Stomach (tissue), 9 donors: Measurements from ENCODE around the gene RERG. TPM values are rescaled to one million over a fixed set of nuclear protein-coding genes. Genes with fewer than 3 reads are reported as not detected.
A peak's percentile ranks its signal among the peaks of the same experiment; 100 is the strongest.

Source experiments
- DNase-seq, 2 donors: peaks; one replicate each; pipeline versions ENCODE4 v3.0.0 to v3.0.0-alpha.2; 2013 to 2019
- H3K27ac ChIP-seq, 5 donors: fragments of 200-600 bp in 4 of 5; sonication (generic) in 4 of 5; one replicate each; pipeline ENCODE4 v1.5.1; 2013 to 2019; ENCODE audit warnings: mild to moderate bottlenecking in 1 of 5, moderate library complexity in 1 of 5
- H3K27me3 ChIP-seq, 3 donors: fragments of 200-600 bp; sonication (generic); one replicate each; pipeline ENCODE4 v1.5.1; 2017 to 2019; ENCODE audit warnings: mixed run types in 1 of 3
- H3K36me3 ChIP-seq, 4 donors: fragments of 200-600 bp; sonication (generic); 1 replicate in 3 of 4; 2 replicates in 1 of 4; pipeline ENCODE4 v1.5.1; 2016 to 2019
- H3K4me1 ChIP-seq, 4 donors: fragments of 200-600 bp; sonication (generic); one replicate each; pipeline ENCODE4 v1.5.1; 2016 to 2019
- H3K4me3 ChIP-seq, 4 donors: fragments of 200-600 bp; sonication (generic) in 3 of 4; one replicate each; pipeline ENCODE4 v1.5.1; 2016 to 2019; ENCODE audit warnings: mild to moderate bottlenecking in 1 of 4
- H3K9me3 ChIP-seq, 4 donors: fragments of 200-600 bp; sonication (generic); one replicate each; pipeline ENCODE4 v1.5.1; 2016 to 2019
- CTCF ChIP-seq, 7 experiments: fragments of 450-650 bp in 4 of 7; fragments of 200-600 bp in 3 of 7; sonication (generic) in 3 of 7; IDR thresholded peaks; one replicate each; pipeline ENCODE4 v1.5.1; 2016 to 2019; ENCODE audit warnings: antibody characterized with exemption in 7 of 7, control low read depth in 2 of 7, mild to moderate bottlenecking in 1 of 7
- EP300 ChIP-seq: sonication (generic); formaldehyde crosslinking; IDR thresholded peaks from one replicate; pipeline ENCODE4 v1.6.1; 2017; ENCODE audit warnings: antibody characterized with exemption
- POLR2A ChIP-seq, 4 donors: fragments of 450-650 bp; IDR thresholded peaks; one replicate each; pipeline ENCODE4 v1.6.1; 2016; ENCODE audit warnings: antibody characterized with exemption in 4 of 4, control low read depth in 2 of 4, mild to moderate bottlenecking in 1 of 4, moderate library complexity in 1 of 4
- POLR2AphosphoS5 ChIP-seq, 3 donors: sonication (generic); formaldehyde crosslinking; IDR thresholded peaks; one replicate each; pipeline ENCODE4 v1.6.1; 2016; ENCODE audit warnings: antibody characterized with exemption in 3 of 3
- WGBS, 5 donors: extraction: QIAGEN DNeasy Blood & Tissue Kit in 3 of 5; methylation state at CpG; one replicate each; pipeline versions ENCODE4 v1.1.5 to v1.1.7; 2013 to 2018; 5-methylcytosine and 5-hydroxymethylcytosine counted together
- intact Hi-C: fragments of 100-400 bp; cut with DNase I; formaldehyde crosslinking; loops from one replicate; pipeline ENCODE4 v1.15.1; 2023; ENCODE audit warnings: low total_unique reads
- polyA plus RNA-seq, 3 donors: library from polyadenylated mRNA; stranded (reverse); fragments of 200-250 nt; gene quantifications; one replicate each; pipeline ENCODE4 v1.2.3, GENCODE V29; 2013
- total RNA-seq, 5 donors: library from RNA; depleted of rRNA; stranded (reverse); fragments of >200 nt; gene quantifications; one replicate each; pipeline versions ENCODE4 v1.1.0 to v1.2.3, GENCODE V29; 2014 to 2016
- donor health status: healthy with polysubstance abuse.
- donor health status: Bipolar disorder and iron deficiency.
- donor health status: healthy.

The RERG gene
- total and polyA plus RNA-seq, 8 donors: 3.1 to 48.7 (median 20.3) TPM; not detected in 1

GRCh38 chr12:15146585-15146984, 74.6 kb downstream of the RERG start:
- H3K9me3 ChIP-seq: no peaks in the 10 kb centered on the region
- DNase-seq: peak in 1 of 2 donors; percentile 77
- H3K27me3 ChIP-seq: no peaks in the 10 kb centered on the region
- no peak overlapping the region for H3K4me3 ChIP-seq
- peaks cover 0 to 44% (median 26%) of the 10 kb centered on the region in 4 donors for H3K4me1 ChIP-seq
- peak overlapping the region in 3 of 5 donors; percentile 30 to 63 (median 39) for H3K27ac ChIP-seq
- no peaks in the 10 kb centered on the region for H3K36me3 ChIP-seq
- TF ChIP-seq POLR2AphosphoS5 (IDR thresholded peaks at IDR 0.05): peak in 1 of 3 donors; percentile 67
- TF ChIP-seq POLR2A (IDR thresholded peaks at IDR 0.05): no peak
- TF ChIP-seq EP300: no peak
- TF ChIP-seq CTCF (IDR thresholded peaks at IDR 0.05): no peak
- WGBS, 5 donors: 14 to 31% (median 21%) methylated on average over 3 of the region's 3 CpGs
- intact Hi-C loops: no loop called here

GRCh38 chr12:15143467-15143866, 77.8 kb downstream of the RERG start:
- no peak overlapping the region for H3K27ac ChIP-seq
- no peaks in the 10 kb centered on the region for H3K9me3 ChIP-seq
- H3K4me1 ChIP-seq: peaks cover 0 to 31% (median 19%) of the 10 kb centered on the region in 4 donors
- intact Hi-C loops: no loop called here
- DNase-seq: no peak
- H3K4me3 ChIP-seq: no peak overlapping the region
- no peaks in the 10 kb centered on the region for H3K27me3 ChIP-seq
- no peaks in the 10 kb centered on the region for H3K36me3 ChIP-seq
- no peak for TF ChIP-seq POLR2A (IDR thresholded peaks at IDR 0.05)
- no peak for TF ChIP-seq EP300

GRCh38 chr12:15142711-15143110, 78.5 kb downstream of the RERG start:
- H3K4me3 ChIP-seq: no peak overlapping the region
- no peak overlapping the region for H3K27ac ChIP-seq
- DNase-seq: no peak
- WGBS, 5 donors: 90 to 98% (median 93%) methylated on average over 2 of the region's 2 CpGs
- TF ChIP-seq EP300 (no peak), CTCF (IDR thresholded peaks at IDR 0.05) (no peak), POLR2AphosphoS5 (IDR thresholded peaks at IDR 0.05) (no peak), POLR2A (IDR thresholded peaks at IDR 0.05) (no peak)
- intact Hi-C loops: no loop called here
- H3K27me3 ChIP-seq: no peaks in the 10 kb centered on the region
- peaks cover 0 to 27% (median 16%) of the 10 kb centered on the region in 4 donors for H3K4me1 ChIP-seq
- H3K9me3 ChIP-seq: no peaks in the 10 kb centered on the region
- no peaks in the 10 kb centered on the region for H3K36me3 ChIP-seq

- DNase-seq: no peak
- Histone ChIP-seq H3K27me3 (no peaks in the 10 kb centered on the region), H3K4me3 (no peak overlapping the region), H3K36me3 (no peaks in the 10 kb centered on the region), H3K4me1 (no peaks in the 10 kb centered on the region), H3K9me3 (no peaks in the 10 kb centered on the region), H3K27ac (no peak overlapping the region)
- no peak for TF ChIP-seq EP300
- TF ChIP-seq CTCF (IDR thresholded peaks at IDR 0.05): no peak
- TF ChIP-seq POLR2A (IDR thresholded peaks at IDR 0.05): no peak
- no peak for TF ChIP-seq POLR2AphosphoS5 (IDR thresholded peaks at IDR 0.05)
- intact Hi-C loops: no loop called here
- 61 to 69% (median 63%) methylated on average over 3 of the region's 3 CpGs for WGBS, 5 donors
Measured at GRCh38 chr12:15131431-15131830, 89.8 kb downstream of the RERG start.

GRCh38 chr12:15130541-15130940, 90.7 kb downstream of the RERG start:
- intact Hi-C loops: no loop called here
- TF ChIP-seq EP300 (no peak), POLR2A (IDR thresholded peaks at IDR 0.05) (no peak), POLR2AphosphoS5 (IDR thresholded peaks at IDR 0.05) (no peak), CTCF (IDR thresholded peaks at IDR 0.05) (no peak)

More at GRCh38 chr12:15130541-15130940, 90.7 kb downstream of the RERG start:
- no peak overlapping the region for H3K27ac ChIP-seq
- H3K4me1 ChIP-seq: no peaks in the 10 kb centered on the region
- no peaks in the 10 kb centered on the region for H3K36me3 ChIP-seq
- no peaks in the 10 kb centered on the region for H3K9me3 ChIP-seq
- no peaks in the 10 kb centered on the region for H3K27me3 ChIP-seq
- DNase-seq: peak in 1 of 2 donors; percentile 13
- H3K4me3 ChIP-seq: no peak overlapping the region
